Measurements from ENCODE around the gene BCL11A.
A peak's percentile ranks its signal among the peaks of the same experiment; 100 is the strongest.

The BCL11A gene

GRCh38 chr2:60528281-60529020 is 25.0 kb downstream of the BCL11A start:
- Mint-ChIP-seq H3K36me3 (no peaks in the 10 kb centered on the region), H3K9me3 (no peaks in the 10 kb centered on the region), H3K27ac (no peak overlapping the region), H3K4me1 (no peaks in the 10 kb centered on the region), H3K4me3 (no peak overlapping the region)
- ATAC-seq = no peak
- DNase-seq (ENCODE audit: low spot score in 2 of 2) = peak in 1 of 2 donors; percentile 34

- no peak for DNase-seq (ENCODE audit: low spot score in 2 of 2)
- Mint-ChIP-seq H3K27ac (no peak overlapping the region), H3K4me1 (no peaks in the 10 kb centered on the region), H3K36me3 (no peaks in the 10 kb centered on the region), H3K9me3 (no peaks in the 10 kb centered on the region), H3K4me3 (no peak overlapping the region)
- no peak for ATAC-seq
These were observed 25.7 kb downstream of the BCL11A start for GRCh38 chr2:60527762-60528161.

GRCh38 chr2:60526623-60527022 is 26.8 kb downstream of the BCL11A start:
- H3K27ac Mint-ChIP-seq = no peak overlapping the region
- no peak overlapping the region for H3K4me3 Mint-ChIP-seq

GRCh38 chr2:60525899-60526298 is 27.6 kb downstream of the BCL11A start:
- Mint-ChIP-seq H3K4me3 (no peak overlapping the region), H3K4me1 (no peaks in the 10 kb centered on the region), H3K9me3 (no peaks in the 10 kb centered on the region), H3K36me3 (no peaks in the 10 kb centered on the region), H3K27ac (no peak overlapping the region)
- ATAC-seq (no peak), DNase-seq (ENCODE audit: low spot score in 2 of 2) (no peak)

More at GRCh38 chr2:60526623-60527022, 26.8 kb downstream of the BCL11A start:
- no peak for ATAC-seq
- H3K36me3 Mint-ChIP-seq = no peaks in the 10 kb centered on the region
- no peaks in the 10 kb centered on the region for H3K4me1 Mint-ChIP-seq
- H3K9me3 Mint-ChIP-seq = no peaks in the 10 kb centered on the region
- DNase-seq (ENCODE audit: low spot score in 2 of 2) = no peak

- Mint-ChIP-seq H3K36me3 (no peaks in the 10 kb centered on the region), H3K4me3 (no peak overlapping the region), H3K27ac (no peak overlapping the region), H3K4me1 (no peaks in the 10 kb centered on the region), H3K9me3 (no peaks in the 10 kb centered on the region)
- DNase-seq (ENCODE audit: low spot score in 2 of 2) (no peak), ATAC-seq (no peak)
These were observed 28.6 kb downstream of the BCL11A start for GRCh38 chr2:60524874-60525273.

- DNase-seq (ENCODE audit: low spot score in 2 of 2) (no peak), ATAC-seq (no peak)
- no peaks in the 10 kb centered on the region for H3K36me3 Mint-ChIP-seq
- H3K27ac Mint-ChIP-seq = no peak overlapping the region
- H3K9me3 Mint-ChIP-seq = no peaks in the 10 kb centered on the region
- no peak overlapping the region for H3K4me3 Mint-ChIP-seq
- H3K4me1 Mint-ChIP-seq = no peaks in the 10 kb centered on the region
These were observed 29.5 kb downstream of the BCL11A start for GRCh38 chr2:60523963-60524362.

GRCh38 chr2:60522462-60522861 is 31.0 kb downstream of the BCL11A start:
- ATAC-seq (no peak), DNase-seq (ENCODE audit: low spot score in 2 of 2) (peak in 1 of 2 donors; percentile 34)
- H3K27ac Mint-ChIP-seq = no peak overlapping the region
- no peaks in the 10 kb centered on the region for H3K4me1 Mint-ChIP-seq
- H3K9me3 Mint-ChIP-seq = no peaks in the 10 kb centered on the region
- H3K4me3 Mint-ChIP-seq = no peak overlapping the region
- H3K36me3 Mint-ChIP-seq = no peaks in the 10 kb centered on the region

- Mint-ChIP-seq H3K27ac (no peak overlapping the region), H3K36me3 (no peaks in the 10 kb centered on the region), H3K4me3 (no peak overlapping the region), H3K4me1 (no peaks in the 10 kb centered on the region), H3K9me3 (no peaks in the 10 kb centered on the region)
- DNase-seq (ENCODE audit: low spot score in 2 of 2) (no peak), ATAC-seq (no peak)
These were observed 31.8 kb downstream of the BCL11A start for GRCh38 chr2:60521626-60522025.

GRCh38 chr2:60520917-60521539 is 32.4 kb downstream of the BCL11A start:
- no peak overlapping the region for H3K27ac Mint-ChIP-seq
- H3K4me3 Mint-ChIP-seq = no peak overlapping the region
- H3K9me3 Mint-ChIP-seq = no peaks in the 10 kb centered on the region
- H3K36me3 Mint-ChIP-seq = no peaks in the 10 kb centered on the region
- ATAC-seq (no peak), DNase-seq (ENCODE audit: low spot score in 2 of 2) (no peak)
- H3K4me1 Mint-ChIP-seq = no peaks in the 10 kb centered on the region

- H3K9me3 Mint-ChIP-seq = no peaks in the 10 kb centered on the region
- ATAC-seq (no peak), DNase-seq (ENCODE audit: low spot score in 2 of 2) (no peak)
- no peak overlapping the region for H3K27ac Mint-ChIP-seq
- H3K36me3 Mint-ChIP-seq = no peaks in the 10 kb centered on the region
- no peak overlapping the region for H3K4me3 Mint-ChIP-seq
- H3K4me1 Mint-ChIP-seq = peaks cover 4% of the 10 kb centered on the region
These were observed 33.1 kb downstream of the BCL11A start for GRCh38 chr2:60520151-60520876.

- no peak for ATAC-seq
- no peaks in the 10 kb centered on the region for H3K9me3 Mint-ChIP-seq
- no peaks in the 10 kb centered on the region for H3K36me3 Mint-ChIP-seq
- peaks cover 8% of the 10 kb centered on the region for H3K4me1 Mint-ChIP-seq
- H3K4me3 Mint-ChIP-seq = no peak overlapping the region
- no peak overlapping the region for H3K27ac Mint-ChIP-seq
- DNase-seq (ENCODE audit: low spot score in 2 of 2) = peak in 1 of 2 donors; percentile 13
These were observed 34.1 kb downstream of the BCL11A start for GRCh38 chr2:60519231-60519863.

GRCh38 chr2:60518567-60518966 is 34.9 kb downstream of the BCL11A start:
- Mint-ChIP-seq H3K4me3 (no peak overlapping the region), H3K9me3 (no peaks in the 10 kb centered on the region), H3K4me1 (peaks cover 8% of the 10 kb centered on the region), H3K27ac (no peak overlapping the region), H3K36me3 (no peaks in the 10 kb centered on the region)
- ATAC-seq (no peak), DNase-seq (ENCODE audit: low spot score in 2 of 2) (peak in 1 of 2 donors; percentile 26)

- DNase-seq (ENCODE audit: low spot score in 2 of 2) = no peak
- H3K9me3 Mint-ChIP-seq = no peaks in the 10 kb centered on the region
- no peak overlapping the region for H3K27ac Mint-ChIP-seq
- H3K4me1 Mint-ChIP-seq = peaks cover 8% of the 10 kb centered on the region
- no peaks in the 10 kb centered on the region for H3K36me3 Mint-ChIP-seq
- no peak overlapping the region for H3K4me3 Mint-ChIP-seq
- ATAC-seq = no peak
These were observed 36.0 kb downstream of the BCL11A start for GRCh38 chr2:60517446-60517845.

GRCh38 chr2:60516826-60517225 is 36.6 kb downstream of the BCL11A start:
- Mint-ChIP-seq H3K36me3 (no peaks in the 10 kb centered on the region), H3K27ac (no peak overlapping the region), H3K4me3 (no peak overlapping the region), H3K4me1 (peaks cover 8% of the 10 kb centered on the region), H3K9me3 (no peaks in the 10 kb centered on the region)
- ATAC-seq = no peak
- no peak for DNase-seq (ENCODE audit: low spot score in 2 of 2)

- H3K9me3 Mint-ChIP-seq = no peaks in the 10 kb centered on the region
- no peak overlapping the region for H3K27ac Mint-ChIP-seq
- H3K36me3 Mint-ChIP-seq = no peaks in the 10 kb centered on the region
- no peak for DNase-seq (ENCODE audit: low spot score in 2 of 2)
- peaks cover 8% of the 10 kb centered on the region for H3K4me1 Mint-ChIP-seq
- no peak for ATAC-seq
- no peak overlapping the region for H3K4me3 Mint-ChIP-seq
These were observed 37.1 kb downstream of the BCL11A start for GRCh38 chr2:60516383-60516811.
